GM18526 (cell line): Measurements from ENCODE around the gene HBEGF.

ENCODE experiments used
- POLR2A ChIP-seq: IDR thresholded peaks from 3 replicates; pipeline ENCODE4 v1.6.1; 2011; ENCODE audit not compliant: insufficient read length; ENCODE audit errors: extremely low read depth

The HBEGF gene

DNA sequence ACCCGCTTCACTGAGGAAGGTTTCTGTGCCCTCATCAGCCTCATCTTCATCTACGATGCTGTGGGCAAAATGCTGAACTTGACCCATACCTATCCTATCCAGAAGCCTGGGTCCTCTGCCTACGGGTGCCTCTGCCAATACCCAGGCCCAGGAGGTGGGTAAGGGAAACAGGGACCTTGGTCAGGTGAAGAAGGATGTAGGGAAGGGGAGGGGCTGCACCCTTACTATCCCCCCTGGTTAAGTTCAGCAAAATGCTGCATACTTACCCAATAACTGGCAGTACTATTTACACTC is 18.0 kb upstream of the HBEGF start:
- TF ChIP-seq POLR2A = no peak

DNA sequence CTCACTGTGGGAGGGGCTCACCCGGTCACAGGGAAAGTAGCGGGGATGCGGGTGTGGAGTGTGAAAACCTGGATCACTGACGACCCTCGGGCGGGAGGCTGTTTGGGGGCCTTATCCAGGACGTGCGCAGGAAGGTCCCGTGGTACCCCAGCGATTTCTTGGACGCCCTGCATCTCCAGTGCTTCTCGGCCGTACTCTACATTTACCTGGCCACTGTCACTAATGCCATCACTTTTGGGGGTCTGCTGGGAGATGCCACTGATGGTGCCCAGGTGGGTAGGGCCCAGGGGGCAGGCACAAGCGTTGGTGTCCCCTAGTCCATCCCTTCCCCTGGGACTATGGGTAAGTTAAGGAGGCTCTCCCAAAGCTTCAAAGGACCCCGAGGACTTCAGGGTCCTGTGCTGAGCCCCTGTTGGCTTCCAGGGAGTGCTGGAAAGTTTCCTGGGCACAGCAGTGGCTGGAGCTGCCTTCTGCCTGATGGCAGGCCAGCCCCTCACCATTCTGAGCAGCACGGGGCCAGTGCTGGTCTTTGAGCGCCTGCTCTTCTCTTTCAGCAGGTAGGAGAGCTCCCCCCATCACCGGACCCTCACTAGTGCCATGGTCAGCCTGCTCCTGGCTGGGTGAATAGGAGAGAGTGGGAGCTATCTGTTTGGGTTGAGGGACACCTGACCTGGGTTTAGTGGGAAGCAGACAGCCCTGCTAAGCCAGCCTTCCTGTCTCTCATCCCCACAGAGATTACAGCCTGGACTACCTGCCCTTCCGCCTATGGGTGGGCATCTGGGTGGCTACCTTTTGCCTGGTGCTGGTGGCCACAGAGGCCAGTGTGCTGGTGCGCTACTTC is 17.4 kb upstream of the HBEGF start:
- TF ChIP-seq POLR2A = no peak

DNA sequence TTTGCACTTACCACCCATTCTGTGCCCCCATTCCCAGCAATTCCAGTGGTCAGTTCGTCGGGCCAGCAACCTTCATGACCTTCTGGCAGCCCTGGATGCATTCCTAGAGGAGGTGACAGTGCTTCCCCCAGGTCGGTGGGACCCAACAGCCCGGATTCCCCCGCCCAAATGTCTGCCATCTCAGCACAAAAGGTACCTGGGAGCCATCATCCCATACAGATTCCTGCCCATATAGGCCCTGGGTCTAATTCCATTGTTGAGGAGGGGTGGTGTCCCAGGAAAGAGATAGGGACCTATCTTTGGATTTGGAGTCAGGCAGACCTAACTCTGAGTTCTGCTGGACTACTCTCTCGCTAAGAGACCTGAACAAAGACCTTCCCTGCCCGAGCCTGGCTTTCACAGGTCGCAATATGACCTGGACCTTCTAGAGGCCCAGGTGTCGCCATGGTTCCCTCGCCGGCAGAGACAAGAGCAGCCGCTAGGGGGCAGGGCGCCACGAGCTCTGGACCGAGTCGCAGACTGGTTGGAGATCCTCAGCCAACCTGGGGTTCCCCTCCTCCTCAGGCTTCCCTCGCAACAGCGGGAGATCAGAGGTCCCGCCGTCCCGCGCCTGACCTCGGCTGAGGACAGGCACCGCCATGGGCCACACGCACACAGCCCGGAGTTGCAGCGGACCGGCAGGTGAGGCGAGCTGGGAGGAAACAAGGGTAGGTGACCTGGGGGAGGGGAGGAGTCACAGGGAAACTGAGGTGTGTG is 16.6 kb upstream of the HBEGF start:
- TF ChIP-seq POLR2A = no peak

- no peak for TF ChIP-seq POLR2A
These were observed 15.9 kb upstream of the HBEGF start for GRCh38 chr5:140362311-140362710.

DNA sequence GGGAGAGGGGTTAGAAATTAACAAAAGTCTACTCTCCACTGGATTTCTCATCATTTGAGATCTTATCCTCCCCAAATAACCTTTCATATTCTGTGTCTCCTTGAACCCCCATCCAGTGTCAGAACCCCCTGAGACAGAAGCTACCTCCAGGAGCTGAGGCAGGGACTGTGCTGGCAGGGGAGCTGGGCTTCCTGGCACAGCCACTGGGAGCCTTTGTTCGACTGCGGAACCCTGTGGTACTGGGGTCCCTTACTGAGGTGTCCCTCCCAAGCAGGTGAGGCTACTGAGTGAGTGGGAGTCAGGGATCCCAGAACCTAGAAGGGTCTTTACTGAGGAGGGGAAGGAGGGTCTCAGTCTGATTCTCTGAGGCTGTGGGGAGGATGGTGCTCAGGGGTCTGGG is 15.5 kb upstream of the HBEGF start:
- TF ChIP-seq POLR2A = no peak

DNA sequence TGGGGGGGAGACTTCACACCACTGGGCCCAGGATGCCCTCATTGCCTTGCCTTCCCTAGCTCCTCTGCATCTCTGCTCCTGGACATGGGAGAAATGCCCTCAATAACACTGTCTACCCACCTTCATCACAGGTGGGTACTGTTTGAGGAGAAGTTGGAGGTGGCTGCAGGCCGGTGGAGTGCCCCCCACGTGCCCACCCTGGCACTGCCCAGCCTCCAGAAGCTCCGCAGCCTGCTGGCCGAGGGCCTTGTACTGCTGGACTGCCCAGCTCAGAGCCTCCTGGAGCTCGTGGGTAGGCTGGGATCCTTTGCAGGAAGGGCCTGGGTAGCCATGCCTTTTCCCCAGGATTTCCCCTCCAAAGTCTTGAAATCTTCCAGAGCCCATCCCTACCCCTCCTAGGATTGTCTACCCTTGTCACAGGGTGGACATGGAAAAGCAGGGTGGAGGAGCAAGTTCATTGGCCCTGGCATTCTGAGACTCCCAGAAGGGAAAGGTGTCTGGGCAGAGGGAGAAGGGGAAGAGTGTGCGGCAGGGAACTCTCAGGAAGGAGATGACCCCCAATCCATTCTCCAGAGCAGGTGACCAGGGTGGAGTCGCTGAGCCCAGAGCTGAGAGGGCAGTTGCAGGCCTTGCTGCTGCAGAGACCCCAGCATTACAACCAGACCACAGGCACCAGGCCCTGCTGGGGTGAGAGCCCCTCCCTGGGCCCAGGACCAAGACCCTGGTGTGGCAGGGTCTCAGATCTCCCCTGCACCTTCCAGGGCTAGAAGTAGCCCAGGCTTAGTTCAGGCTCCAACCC is 14.5 kb upstream of the HBEGF start:
- no peak for TF ChIP-seq POLR2A

GRCh38 chr5:140360101-140360500 is 13.7 kb upstream of the HBEGF start, which contains the start of gene SLC4A9:
SLC4A9 (plus strand) TSS chr5:140360194; CDS start chr5:140360237, 43 bp downstream.
- TF ChIP-seq POLR2A = no peak

- TF ChIP-seq POLR2A = no peak
These were observed 12.4 kb upstream of the HBEGF start for GRCh38 chr5:140358738-140359310.

DNA sequence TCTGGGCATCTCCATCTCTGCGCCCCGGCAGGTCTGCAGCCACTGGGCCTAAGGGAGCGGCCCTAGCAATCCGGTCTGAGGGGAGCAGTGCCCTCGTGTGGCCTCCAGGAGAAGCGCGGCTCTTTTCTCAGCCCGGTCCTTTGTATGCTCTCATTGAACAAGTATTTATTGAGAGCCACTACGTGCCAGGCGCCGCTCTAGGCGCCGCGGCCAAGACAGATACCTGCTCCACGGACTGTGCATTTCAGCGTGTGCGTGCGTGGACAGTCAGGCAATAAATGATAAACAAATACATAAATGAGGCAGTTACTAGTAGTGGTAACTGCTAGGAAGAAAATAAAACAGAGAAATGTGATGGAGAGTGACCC is 11.3 kb upstream of the HBEGF start:
- no peak for TF ChIP-seq POLR2A

DNA sequence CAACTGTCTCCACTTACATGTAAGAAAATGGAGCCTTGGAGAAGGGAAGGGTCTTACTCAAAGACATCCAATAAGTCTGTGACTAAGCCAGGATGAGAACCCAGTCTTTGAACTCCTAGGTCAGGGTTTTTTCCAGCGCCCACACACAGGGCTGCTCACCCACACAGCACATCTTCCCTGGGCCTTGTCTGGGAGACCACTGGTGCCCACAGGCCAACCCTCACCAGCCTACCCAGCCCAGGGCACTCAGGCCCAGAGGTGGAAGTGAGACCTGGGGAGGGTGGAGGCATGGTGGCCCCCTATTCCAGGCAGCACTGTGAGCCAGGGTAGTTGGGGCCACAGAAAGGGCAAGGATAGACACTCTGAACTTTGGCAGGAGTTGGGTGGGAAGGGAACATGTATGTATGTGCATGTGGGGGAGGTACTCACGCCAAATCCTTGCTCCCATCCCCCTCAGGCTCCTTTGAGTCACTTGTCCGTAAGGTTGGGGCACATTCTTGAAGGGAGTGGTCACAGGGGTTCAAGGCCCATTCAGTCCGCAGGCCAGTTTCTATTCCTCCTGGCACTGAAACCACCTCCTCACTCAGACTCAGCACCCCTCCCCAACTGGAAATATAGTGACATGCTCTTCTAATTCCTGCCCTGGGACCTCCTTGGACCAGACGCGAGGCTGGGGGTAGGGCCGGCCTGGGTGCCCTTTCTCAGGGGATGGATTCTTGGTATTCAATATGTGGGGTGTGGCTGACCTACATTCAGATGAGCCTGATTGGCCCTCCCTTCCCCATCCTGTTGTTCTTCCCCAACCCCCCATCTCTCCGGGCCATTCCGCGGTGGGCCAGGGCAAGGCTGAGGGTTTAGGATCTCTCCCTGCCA is 10.7 kb upstream of the HBEGF start:
- no peak for TF ChIP-seq POLR2A

DNA sequence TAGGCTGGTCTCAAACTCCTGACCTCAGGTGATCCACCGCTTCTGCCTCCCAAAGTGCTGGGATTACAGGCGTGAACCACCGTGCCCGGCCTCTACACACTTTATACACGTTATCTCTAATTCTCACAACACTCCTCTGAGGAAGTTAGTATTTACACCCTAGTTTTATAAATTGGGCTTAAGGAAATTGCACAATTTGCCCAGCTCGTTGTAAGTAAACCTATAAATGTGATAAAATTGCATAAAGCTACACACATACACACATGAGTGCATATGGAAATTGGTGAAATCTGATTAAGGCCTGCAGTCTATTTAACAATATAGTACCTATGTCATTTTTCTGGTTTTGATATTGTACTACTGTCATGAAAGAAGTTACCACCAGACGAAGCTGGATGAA is 9.1 kb upstream of the HBEGF start:
- no peak for TF ChIP-seq POLR2A

DNA sequence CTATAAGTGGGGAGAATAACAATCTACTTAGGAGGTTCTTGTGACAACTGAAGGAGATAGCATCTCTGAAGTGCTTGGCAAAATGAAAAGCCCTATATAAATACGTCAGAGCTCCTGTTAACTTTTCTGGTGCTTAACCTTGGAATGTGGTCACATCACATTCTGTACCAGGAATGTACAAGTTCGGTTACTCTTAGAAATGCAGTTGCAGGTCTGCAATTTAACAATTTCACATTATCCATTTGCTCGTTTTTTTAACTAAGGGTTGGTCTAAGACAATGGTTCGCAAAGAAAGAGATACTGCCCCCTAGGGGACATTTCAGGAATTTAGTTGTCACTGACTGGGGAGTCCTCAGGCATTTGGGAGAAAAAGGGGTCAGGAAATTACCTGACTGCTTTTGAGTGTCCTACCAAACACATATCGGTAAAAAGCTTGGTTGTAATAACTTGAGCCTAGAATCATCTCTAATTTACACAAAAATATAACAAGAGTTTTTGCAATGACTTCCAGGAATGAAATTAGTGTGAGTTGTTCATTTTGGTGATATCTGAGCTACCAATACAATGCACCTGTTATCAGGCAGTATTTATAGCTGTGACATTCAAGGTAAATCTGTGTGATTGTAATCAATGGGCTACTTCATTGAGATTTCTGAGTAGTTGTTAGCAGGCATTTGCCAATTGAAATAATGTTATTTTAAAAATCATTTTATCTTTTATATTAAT is 5.4 kb upstream of the HBEGF start:
- TF ChIP-seq POLR2A = no peak

- no peak for TF ChIP-seq POLR2A
These were observed 2.8 kb upstream of the HBEGF start for GRCh38 chr5:140349244-140349643.

DNA sequence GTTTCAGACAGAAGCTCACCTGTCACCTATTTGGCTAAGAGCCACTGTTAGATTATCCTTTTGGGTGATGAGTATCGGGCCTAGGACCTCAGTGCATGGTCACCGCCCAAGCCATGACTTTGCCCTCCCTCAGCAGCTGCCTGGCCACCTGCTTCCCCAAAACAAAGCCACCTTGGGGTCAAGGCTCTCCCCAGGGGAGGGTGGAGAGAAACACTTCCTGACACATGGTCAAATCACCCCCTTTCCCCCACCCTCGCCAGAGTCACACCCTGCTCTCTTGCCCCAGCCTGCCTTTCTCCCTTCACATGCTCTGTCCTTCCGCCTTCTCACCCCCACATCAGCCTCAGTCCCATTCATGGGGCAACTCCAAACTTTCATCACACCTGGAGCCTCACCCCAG is 1.7 kb upstream of the HBEGF start:
- TF ChIP-seq POLR2A = no peak
